Hepatocyte (in vitro differentiated cells): ENCODE measurements around the gene SYTL3. TPM values are rescaled to one million over a fixed set of nuclear protein-coding genes. Genes with fewer than 3 reads are reported as not detected.

Experiments used
- DNase-seq: peaks from one replicate; pipeline ENCODE4 v3.0.0-alpha.2; 2016; ENCODE audit warnings: low spot score
- H2AFZ ChIP-seq: fragments of 200-600 bp; sonication (generic); 2 replicates; pipeline ENCODE4 v1.6.0; 2016; ENCODE audit warnings: antibody characterized with exemption, mild to moderate bottlenecking
- H3K27ac ChIP-seq: fragments of 200-600 bp; sonication (generic); 2 replicates; pipeline ENCODE4 v1.5.1; 2016; ENCODE audit warnings: mild to moderate bottlenecking
- H3K27me3 ChIP-seq: fragments of 200-600 bp; sonication (generic); 2 replicates; pipeline ENCODE4 v1.6.1; 2016
- H3K36me3 ChIP-seq: fragments of 200-600 bp; sonication (generic); replicated peaks from 2 replicates; pipeline ENCODE4 v1.5.1; 2016; ENCODE audit warnings: low read depth; ENCODE audit not compliant: insufficient read depth
- H3K4me1 ChIP-seq: fragments of 200-600 bp; sonication (generic); 2 replicates; pipeline ENCODE4 v1.5.1; 2016; ENCODE audit warnings: mild to moderate bottlenecking, moderate library complexity; ENCODE audit not compliant: insufficient read depth
- H3K4me2 ChIP-seq: fragments of 200-600 bp; sonication (generic); 2 replicates; pipeline ENCODE4 v1.6.0; 2016
- H3K4me3 ChIP-seq: fragments of 200-600 bp; sonication (generic); 2 replicates; pipeline ENCODE4 v1.5.1; 2016; ENCODE audit warnings: mild to moderate bottlenecking
- H3K79me2 ChIP-seq: fragments of 200-600 bp; sonication (generic); 2 replicates; pipeline ENCODE4 v1.6.0; 2017; ENCODE audit warnings: mild to moderate bottlenecking
- H3K9me2 ChIP-seq: fragments of 200-600 bp; sonication (generic); replicated peaks from 2 replicates; pipeline ENCODE4 v1.6.0; 2017; ENCODE audit warnings: mild to moderate bottlenecking; ENCODE audit not compliant: insufficient read depth
- H3K9me3 ChIP-seq: fragments of 200-600 bp; sonication (generic); 2 replicates; pipeline ENCODE4 v1.5.1; 2016; ENCODE audit warnings: low read depth, mild to moderate bottlenecking
- H4K20me1 ChIP-seq: fragments of 200-600 bp; sonication (generic); 2 replicates; pipeline ENCODE4 v1.6.0; 2016; ENCODE audit warnings: mild to moderate bottlenecking; ENCODE audit not compliant: insufficient read depth, poor library complexity, severe bottlenecking
- CTCF ChIP-seq: fragments of 200-600 bp; sonication (generic); IDR thresholded peaks from 2 replicates; pipeline ENCODE4 v1.5.1; 2016; ENCODE audit warnings: antibody characterized with exemption, mild to moderate bottlenecking; ENCODE audit not compliant: poor library complexity
- EZH2 ChIP-seq: fragments of 200-600 bp; sonication (generic); IDR thresholded peaks from 2 replicates; pipeline ENCODE4 v1.6.1; 2016; ENCODE audit warnings: antibody characterized with exemption, mild to moderate bottlenecking, borderline replicate concordance
- EZH2phosphoT487 ChIP-seq: fragments of 200-600 bp; sonication (generic); IDR thresholded peaks from one replicate; pipeline ENCODE4 v1.6.1; 2018; ENCODE audit warnings: antibody characterized with exemption, mild to moderate bottlenecking, low read depth, moderate library complexity; ENCODE audit not compliant: unreplicated experiment, severe bottlenecking
- WGBS: methylation state at CpG from one replicate; pipeline ENCODE4 v1.1.6; 2016; ENCODE audit warnings: low lambda C conversion rate; ENCODE audit errors: missing lambda C conversion rate; 5-methylcytosine and 5-hydroxymethylcytosine counted together
- polyA plus RNA-seq: library from polyadenylated mRNA; unstranded; fragments of >200 nt; fragmentation: Nextera tagmentation; extraction: Ambion mirVana; gene quantifications from 2 replicates; pipeline ENCODE4 v1.2.1, GENCODE V29; 2016
- total RNA-seq: library from RNA; depleted of rRNA; stranded (reverse); fragments of >200 nt; gene quantifications from 2 replicates; pipeline ENCODE4 v1.2.3, GENCODE V29; 2014

The SYTL3 gene
- total and polyA plus RNA-seq, 2 experiments from 2014 or later = 1.4 to 1.5 TPM

GRCh38 chr6:158626360-158627167 lies 23.3 kb upstream of the SYTL3 start:
- Histone ChIP-seq H3K4me2 (no peak overlapping the region), H3K27me3 (no peaks in the 10 kb centered on the region), H3K9me3 (no peaks in the 10 kb centered on the region), H4K20me1 (no peaks in the 10 kb centered on the region), H3K9me2 (no peaks in the 10 kb centered on the region), H3K36me3 (no peaks in the 10 kb centered on the region), H3K4me3 (no peak overlapping the region), H3K4me1 (peaks cover 8% of the 10 kb centered on the region), H2AFZ (no peak overlapping the region), H3K27ac (no peak overlapping the region), H3K79me2 (no peaks in the 10 kb centered on the region)
- no peak for DNase-seq
- TF ChIP-seq EZH2 (no peak), EZH2phosphoT487 (no peak), CTCF (no peak)
- 95% methylated on average over 6 of the region's 6 CpGs for WGBS

- no peak for DNase-seq
- Histone ChIP-seq H3K27ac (no peak overlapping the region), H3K4me2 (no peak overlapping the region), H3K4me1 (peaks cover 11% of the 10 kb centered on the region), H2AFZ (no peak overlapping the region), H3K36me3 (no peaks in the 10 kb centered on the region), H4K20me1 (no peaks in the 10 kb centered on the region), H3K9me2 (no peaks in the 10 kb centered on the region), H3K27me3 (no peaks in the 10 kb centered on the region), H3K79me2 (no peaks in the 10 kb centered on the region), H3K9me3 (no peaks in the 10 kb centered on the region), H3K4me3 (no peak overlapping the region)
- TF ChIP-seq EZH2 (no peak), EZH2phosphoT487 (no peak), CTCF (no peak)
- WGBS = 89% methylated on average over 18 of the region's 20 CpGs
These were observed 22.5 kb upstream of the SYTL3 start for GRCh38 chr6:158627168-158627939.

GRCh38 chr6:158627940-158628211 lies 22.0 kb upstream of the SYTL3 start:
- DNase-seq = no peak
- H3K27ac ChIP-seq = no peak overlapping the region
- H3K4me1 ChIP-seq = peaks cover 11% of the 10 kb centered on the region
- no peak for TF ChIP-seq EZH2phosphoT487
- no peak for TF ChIP-seq CTCF
- no peak for TF ChIP-seq EZH2
- no peak overlapping the region for H3K4me2 ChIP-seq
- H3K9me2 ChIP-seq = no peaks in the 10 kb centered on the region
- 85% methylated on average over 9 of the region's 9 CpGs for WGBS
- no peak overlapping the region for H2AFZ ChIP-seq
- H3K79me2 ChIP-seq = no peaks in the 10 kb centered on the region
- no peaks in the 10 kb centered on the region for H3K27me3 ChIP-seq
- no peak overlapping the region for H3K4me3 ChIP-seq
- H3K9me3 ChIP-seq = no peaks in the 10 kb centered on the region
- no peaks in the 10 kb centered on the region for H4K20me1 ChIP-seq
- H3K36me3 ChIP-seq = no peaks in the 10 kb centered on the region
